PC-9 (cell line): ENCODE measurements around the gene ATG2B. TPM values are rescaled to one million over a fixed set of nuclear protein-coding genes. Genes with fewer than 3 reads are reported as not detected.

Experiments used
- BruUV-seq: library from RNA; stranded (reverse); fragments of 400-500 nt; replicated peaks from 2 replicates; lab custom pipeline; 2021; lab: Mats Ljungman, UMichigan
- CTCF ChIA-PET: fragments of 300-600 bp; sonication (Branson Sonifier 250); formaldehyde crosslinking; loops from one replicate; lab custom pipeline; 2022; ENCODE audit warnings: antibody characterized with exemption; lab: Charles Lee
- POLR2A ChIA-PET: fragments of 300-600 bp; sonication (Branson Sonifier 250); formaldehyde crosslinking; loops from one replicate; lab custom pipeline; 2022; ENCODE audit warnings: antibody characterized with exemption; ENCODE audit not compliant: unreplicated experiment; lab: Charles Lee
- DNase-seq, 2 experiments: peaks; one replicate each; pipeline versions ENCODE4 v3.0.0 to v3.0.0-alpha.2; 2015 to 2022; ENCODE audit warnings: mixed read lengths in 1 of 2
- H2AFZ ChIP-seq: fragments of 200-600 bp; sonication (generic); 2 replicates; pipeline ENCODE4 v1.8.1; 2017; ENCODE audit warnings: antibody characterized with exemption
- H3F3A ChIP-seq: fragments of 200-600 bp; sonication (generic); 2 replicates; pipeline ENCODE4 v1.8.1; 2017; ENCODE audit warnings: antibody characterized with exemption, mild to moderate bottlenecking, low read depth; ENCODE audit not compliant: insufficient read depth
- H3K27ac ChIP-seq: fragments of 200-600 bp; sonication (generic); 2 replicates; pipeline ENCODE4 v1.6.1; 2016; ENCODE audit warnings: mixed run types
- H3K27me3 ChIP-seq: fragments of 200-600 bp; sonication (generic); 2 replicates; pipeline ENCODE4 v1.6.1; 2016; ENCODE audit warnings: low read depth, mixed run types; ENCODE audit not compliant: insufficient read depth
- H3K36me3 ChIP-seq: fragments of 200-600 bp; sonication (generic); 2 replicates; pipeline ENCODE4 v1.6.1; 2016; ENCODE audit warnings: low read depth, mixed run types
- H3K4me1 ChIP-seq: fragments of 200-600 bp; sonication (generic); replicated peaks from 2 replicates; pipeline ENCODE4 v1.6.1; 2016; ENCODE audit warnings: mixed run types; ENCODE audit not compliant: insufficient read depth
- H3K4me2 ChIP-seq: fragments of 200-600 bp; sonication (generic); 2 replicates; pipeline ENCODE4 v1.6.1; 2017; ENCODE audit warnings: mixed run types
- H3K4me3 ChIP-seq: fragments of 200-600 bp; sonication (generic); 2 replicates; pipeline ENCODE4 v1.6.1; 2016; ENCODE audit warnings: mixed run types
- H3K79me2 ChIP-seq: fragments of 200-600 bp; sonication (generic); 2 replicates; pipeline ENCODE4 v1.6.1; 2017; ENCODE audit warnings: low read depth, mixed run types
- H3K9me2 ChIP-seq: fragments of 200-600 bp; sonication (generic); 2 replicates; pipeline ENCODE4 v1.8.1; 2017; ENCODE audit warnings: mild to moderate bottlenecking; ENCODE audit not compliant: insufficient read depth
- H3K9me3 ChIP-seq: fragments of 200-600 bp; sonication (generic); 2 replicates; pipeline ENCODE4 v1.8.1; 2016; ENCODE audit warnings: low read depth; ENCODE audit not compliant: insufficient read depth
- H4K20me1 ChIP-seq: fragments of 200-600 bp; sonication (generic); 2 replicates; pipeline ENCODE4 v1.8.1; 2017; ENCODE audit not compliant: insufficient read depth
- CTCF ChIP-seq: fragments of 200-600 bp; sonication (generic); conservative IDR thresholded peaks from 2 replicates; pipeline ENCODE4 v1.6.1; 2017; ENCODE audit warnings: mixed run types, antibody characterized with exemption, mild to moderate bottlenecking, moderate library complexity
- EZH2 ChIP-seq: fragments of 200-600 bp; sonication (generic); IDR thresholded peaks from 2 replicates; pipeline ENCODE4 v1.8.0; 2017; ENCODE audit warnings: antibody characterized with exemption, low read depth
- intact Hi-C: fragments of 100-400 bp; cut with micrococcal nuclease; formaldehyde crosslinking; loops from one replicate; pipeline ENCODE4 v1.10.0; 2022; ENCODE audit not compliant: unreplicated experiment
- total RNA-seq: library from RNA; stranded (reverse); gene quantifications from 2 replicates; pipeline ENCODE4 v1.2.3, GENCODE V29; 2021

The ATG2B gene
- total RNA-seq, 1 experiment from 2014 or later, result 6.6 TPM

- intact Hi-C loops, result no loop called here
- no peak for TF ChIP-seq EZH2
- TF ChIP-seq CTCF, result no peak
- no peak for DNase-seq
- Histone ChIP-seq H4K20me1 (no peaks in the 10 kb centered on the region), H3K27me3 (no peaks in the 10 kb centered on the region), H3K9me3 (no peaks in the 10 kb centered on the region), H3F3A (peaks cover 2% of the 10 kb centered on the region; the same call in 1 of the 2 replicates), H3K27ac (no peak overlapping the region), H3K36me3 (no peaks in the 10 kb centered on the region), H3K79me2 (peaks cover 22% of the 10 kb centered on the region), H2AFZ (no peak overlapping the region), H3K9me2 (no peaks in the 10 kb centered on the region), H3K4me2 (no peak overlapping the region), H3K4me3 (no peak overlapping the region), H3K4me1 (peaks cover 12% of the 10 kb centered on the region)
- ChIA-PET CTCF (no interaction called here), POLR2A (no interaction called here)
- BruUV-seq, result no TSS peak
Measured at GRCh38 chr14:96357216-96357615, 5.9 kb downstream of the ATG2B start.

- no peak overlapping the region for H2AFZ ChIP-seq
- no peaks in the 10 kb centered on the region for H3K36me3 ChIP-seq
- no peak overlapping the region for H3K27ac ChIP-seq
- TF ChIP-seq EZH2, result no peak
- no peak for TF ChIP-seq CTCF
- H3K9me2 ChIP-seq, result no peaks in the 10 kb centered on the region
- ChIA-PET CTCF (no interaction called here), POLR2A (no interaction called here)
- DNase-seq, result no peak
- no peak overlapping the region for H3K4me3 ChIP-seq
- peaks cover under 1% of the 10 kb centered on the region; the same call in 1 of the 2 replicates for H3K79me2 ChIP-seq
- no peaks in the 10 kb centered on the region for H3F3A ChIP-seq
- H3K27me3 ChIP-seq, result no peaks in the 10 kb centered on the region
- no peaks in the 10 kb centered on the region for H3K4me1 ChIP-seq
- H3K4me2 ChIP-seq, result no peak overlapping the region
- intact Hi-C loops, result no loop called here
- H3K9me3 ChIP-seq, result no peaks in the 10 kb centered on the region
- H4K20me1 ChIP-seq, result no peaks in the 10 kb centered on the region
- BruUV-seq, result no TSS peak
Measured at GRCh38 chr14:96354246-96354645, 8.9 kb downstream of the ATG2B start.

DNA sequence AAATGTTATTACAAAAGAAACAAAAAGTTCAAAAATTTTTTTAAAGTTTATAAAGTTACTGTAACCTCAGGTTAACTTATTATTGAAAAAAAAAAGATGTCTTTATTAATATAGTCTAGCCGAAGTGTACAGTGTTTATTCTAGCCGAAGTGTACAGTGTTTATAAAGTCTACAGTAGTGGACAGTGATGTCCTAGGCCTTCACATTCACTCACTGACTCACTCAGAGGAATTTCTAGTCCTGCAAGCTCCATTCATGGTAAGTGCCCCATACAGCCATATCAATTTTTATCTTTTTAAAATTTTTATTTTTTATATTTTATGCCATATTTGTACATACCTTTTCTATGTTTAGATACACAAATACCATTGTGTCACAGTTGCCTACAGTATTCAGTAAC, 10.4 kb downstream of the ATG2B start:
- intact Hi-C loops, result no loop called here
- TF ChIP-seq EZH2 (no peak), CTCF (no peak)
- POLR2A ChIA-PET, result no interaction called here
- H3K9me3 ChIP-seq, result no peaks in the 10 kb centered on the region
- H2AFZ ChIP-seq, result no peak overlapping the region
- CTCF ChIA-PET, result no interaction called here
- no peaks in the 10 kb centered on the region for H3K4me1 ChIP-seq
- no peaks in the 10 kb centered on the region for H3K27me3 ChIP-seq
- DNase-seq, result no peak
- no peaks in the 10 kb centered on the region for H4K20me1 ChIP-seq
- H3K27ac ChIP-seq, result no peak overlapping the region
- no peak overlapping the region for H3K4me3 ChIP-seq
- H3K36me3 ChIP-seq, result no peaks in the 10 kb centered on the region
- H3K79me2 ChIP-seq, result no peaks in the 10 kb centered on the region
- H3K4me2 ChIP-seq, result no peak overlapping the region
- no peaks in the 10 kb centered on the region for H3F3A ChIP-seq
- no TSS peak for BruUV-seq
- no peaks in the 10 kb centered on the region for H3K9me2 ChIP-seq
